Cardiac muscle cell (in vitro differentiated cells and primary cell): Measurements from ENCODE around the gene A1BG. TPM values are rescaled to one million over a fixed set of nuclear protein-coding genes. Genes with fewer than 3 reads are reported as not detected.
A peak's percentile ranks its signal among the peaks of the same experiment; 100 is the strongest.

Source experiments
- DNase-seq, 2 donors: peaks; one replicate each; pipeline versions ENCODE4 v3.0.0 to v3.0.0-alpha.2; 2010 to 2017; ENCODE audit warnings: low read depth in 1 of 2, low spot score in 1 of 2
- H3K27ac ChIP-seq: fragments of 200-600 bp; sonication (generic); 2 replicates; pipeline ENCODE4 v1.5.1; 2016
- H3K27me3 ChIP-seq: fragments of 200-600 bp; sonication (generic); 2 replicates; pipeline ENCODE4 v1.6.0; 2016; ENCODE audit warnings: control low read depth
- H3K36me3 ChIP-seq: fragments of 200-600 bp; sonication (generic); 2 replicates; pipeline ENCODE4 v1.5.1; 2016; ENCODE audit warnings: control low read depth
- H3K4me1 ChIP-seq: fragments of 200-600 bp; sonication (generic); 2 replicates; pipeline ENCODE4 v1.8.1; 2017; ENCODE audit warnings: low read depth, mild to moderate bottlenecking, mixed run types
- H3K4me3 ChIP-seq: fragments of 200-600 bp; sonication (generic); 2 replicates; pipeline ENCODE4 v1.5.1; 2016; ENCODE audit warnings: mild to moderate bottlenecking
- H3K9me3 ChIP-seq: fragments of 200-600 bp; sonication (generic); 2 replicates; pipeline ENCODE4 v1.5.1; 2017; ENCODE audit warnings: low read depth, mild to moderate bottlenecking, control low read depth
- polyA plus RNA-seq: library from polyadenylated mRNA; unstranded; fragments of >200 nt; fragmentation: Nextera tagmentation; extraction: Ambion mirVana; gene quantifications from 2 replicates; pipeline ENCODE4 v1.2.1, GENCODE V29; 2016
- total RNA-seq: library from RNA; depleted of rRNA; stranded (reverse); fragments of >200 nt; gene quantifications from 2 replicates; pipeline ENCODE4 v1.2.3, GENCODE V29; 2016
- TF ChIP-seq, protein P1 (sequence below): IDR thresholded peaks from 2 replicates; pipeline ENCODE4 v1.5.1; 2012; ENCODE audit warnings: low read depth, mild to moderate bottlenecking, low read length

The A1BG gene
- total and polyA plus RNA-seq, 2 experiments from 2014 or later = 45.9 to 138 TPM

GRCh38 chr19:58305932-58306323, 47.4 kb downstream of the A1BG start:
- H3K4me1 ChIP-seq = no peaks in the 10 kb centered on the region
- peak overlapping the region; percentile 78 for H3K27ac ChIP-seq
- H3K36me3 ChIP-seq = peaks cover 11% of the 10 kb centered on the region
- TF ChIP-seq, protein P1, sequence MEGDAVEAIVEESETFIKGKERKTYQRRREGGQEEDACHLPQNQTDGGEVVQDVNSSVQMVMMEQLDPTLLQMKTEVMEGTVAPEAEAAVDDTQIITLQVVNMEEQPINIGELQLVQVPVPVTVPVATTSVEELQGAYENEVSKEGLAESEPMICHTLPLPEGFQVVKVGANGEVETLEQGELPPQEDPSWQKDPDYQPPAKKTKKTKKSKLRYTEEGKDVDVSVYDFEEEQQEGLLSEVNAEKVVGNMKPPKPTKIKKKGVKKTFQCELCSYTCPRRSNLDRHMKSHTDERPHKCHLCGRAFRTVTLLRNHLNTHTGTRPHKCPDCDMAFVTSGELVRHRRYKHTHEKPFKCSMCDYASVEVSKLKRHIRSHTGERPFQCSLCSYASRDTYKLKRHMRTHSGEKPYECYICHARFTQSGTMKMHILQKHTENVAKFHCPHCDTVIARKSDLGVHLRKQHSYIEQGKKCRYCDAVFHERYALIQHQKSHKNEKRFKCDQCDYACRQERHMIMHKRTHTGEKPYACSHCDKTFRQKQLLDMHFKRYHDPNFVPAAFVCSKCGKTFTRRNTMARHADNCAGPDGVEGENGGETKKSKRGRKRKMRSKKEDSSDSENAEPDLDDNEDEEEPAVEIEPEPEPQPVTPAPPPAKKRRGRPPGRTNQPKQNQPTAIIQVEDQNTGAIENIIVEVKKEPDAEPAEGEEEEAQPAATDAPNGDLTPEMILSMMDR = no peak
- H3K27me3 ChIP-seq = no peaks in the 10 kb centered on the region
- H3K9me3 ChIP-seq = no peaks in the 10 kb centered on the region
- peak overlapping the region; percentile 87 for H3K4me3 ChIP-seq
- DNase-seq = no peak

DNA sequence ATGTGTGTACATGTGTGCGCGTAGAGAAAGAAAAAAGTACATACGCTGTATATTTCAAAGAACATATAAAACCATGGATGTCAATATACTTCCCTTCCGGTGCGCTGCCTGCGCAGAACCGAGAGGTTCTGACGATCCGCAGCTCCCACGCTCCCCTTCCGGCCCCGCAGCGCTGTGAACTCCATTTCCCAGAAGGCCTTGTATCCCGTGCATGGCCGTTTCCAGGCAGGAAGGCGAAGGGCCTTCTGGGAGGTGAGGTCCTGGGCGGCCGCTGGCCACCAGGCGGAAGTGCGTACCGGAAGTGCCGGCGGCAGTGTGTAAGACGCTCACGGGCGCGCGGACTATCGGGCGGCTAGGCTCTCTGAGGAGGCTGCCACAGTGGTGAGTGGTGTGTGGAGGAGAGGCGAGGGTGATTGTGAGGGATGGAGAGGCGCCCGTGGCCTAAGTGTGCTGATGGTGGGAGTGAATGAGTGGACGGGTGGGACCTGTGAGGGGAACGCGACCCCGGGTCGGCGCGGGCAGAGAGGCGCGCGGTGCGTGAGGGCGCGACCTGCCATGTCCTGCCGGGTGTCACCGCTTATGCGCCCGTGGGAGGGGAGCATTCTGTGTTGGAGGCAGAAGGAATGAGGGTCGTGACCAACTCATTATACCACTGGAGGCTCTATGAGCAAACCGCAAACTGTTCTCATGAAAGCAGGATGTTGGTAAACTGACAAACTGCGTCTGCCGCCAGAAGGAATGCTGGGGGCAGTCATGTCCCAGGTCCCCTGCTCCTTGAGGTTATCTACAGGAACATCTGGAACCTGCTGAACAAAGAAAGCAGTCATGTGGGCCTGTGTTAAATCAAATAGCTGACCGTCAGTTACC, 48.0 kb downstream of the A1BG start, which contains the start of gene ERVK3-1:
ERVK3-1 (plus strand) TSS at position 313 of the 867 bp plus-strand sequence. CDS start 6,792 bp downstream, outside the sequence.
- TF ChIP-seq, protein P1 = no peak
- Histone ChIP-seq H3K9me3 (no peaks in the 10 kb centered on the region), H3K4me3 (peak within 1 kb of the TSS; percentile 87), H3K4me1 (no peaks in the 10 kb centered on the region), H3K27me3 (no peaks in the 10 kb centered on the region), H3K27ac (peak within 1 kb of the TSS; percentile 78), H3K36me3 (peaks cover 12% of the 10 kb centered on the region)
- DNase-seq = peak; percentile 98 to 99

DNA sequence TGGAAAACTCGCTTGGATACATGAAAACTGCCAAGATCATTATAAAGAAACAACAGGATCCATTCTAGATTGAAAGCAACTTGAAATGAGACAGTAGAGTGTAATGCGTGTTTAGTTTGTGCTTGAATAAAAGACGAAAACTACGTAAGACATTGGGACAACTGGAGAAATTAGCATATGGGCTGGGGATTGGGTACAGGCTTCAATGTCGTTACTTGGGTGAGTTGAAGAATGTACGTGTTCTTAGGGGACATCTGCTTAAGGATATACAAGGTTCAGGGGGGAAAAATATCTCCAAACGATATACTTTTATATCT, 48.6 kb downstream of the A1BG start:
- TF ChIP-seq, protein P1 = no peak
- no peaks in the 10 kb centered on the region for H3K27me3 ChIP-seq
- H3K4me3 ChIP-seq = peak overlapping the region; percentile 87
- peak overlapping the region; percentile 20 for H3K27ac ChIP-seq
- DNase-seq = no peak
- no peaks in the 10 kb centered on the region for H3K4me1 ChIP-seq
- H3K36me3 ChIP-seq = peaks cover 16% of the 10 kb centered on the region
- no peaks in the 10 kb centered on the region for H3K9me3 ChIP-seq

GRCh38 chr19:58304255-58304654, 49.0 kb downstream of the A1BG start:
- H3K36me3 ChIP-seq = peaks cover 16% of the 10 kb centered on the region
- no peaks in the 10 kb centered on the region for H3K4me1 ChIP-seq
- H3K27me3 ChIP-seq = no peaks in the 10 kb centered on the region
- peak overlapping the region; percentile 20 for H3K27ac ChIP-seq
- H3K4me3 ChIP-seq = peak overlapping the region; percentile 87
- DNase-seq = no peak
- no peaks in the 10 kb centered on the region for H3K9me3 ChIP-seq
- TF ChIP-seq, protein P1 = no peak

- H3K36me3 ChIP-seq = peaks cover 20% of the 10 kb centered on the region
- no peaks in the 10 kb centered on the region for H3K9me3 ChIP-seq
- H3K4me1 ChIP-seq = no peaks in the 10 kb centered on the region
- TF ChIP-seq, protein P1 = no peak
- H3K27ac ChIP-seq = no peak overlapping the region
- H3K4me3 ChIP-seq = no peak overlapping the region
- H3K27me3 ChIP-seq = no peaks in the 10 kb centered on the region
- DNase-seq = no peak
These were observed 52.7 kb downstream of the A1BG start for GRCh38 chr19:58300620-58301019.
